Esophagus squamous epithelium (tissue), 5 donors: ENCODE measurements around the gene CDR2L. TPM values are rescaled to one million over a fixed set of nuclear protein-coding genes. Genes with fewer than 3 reads are reported as not detected.
"Not testable (repeated sequence)": the region's sequence is repeated elsewhere in the genome, so short reads cannot be mapped to it uniquely, and the experiment has no call there.

Source experiments
- DNase-seq: peaks from one replicate; lab custom pipeline; 2025; lab: John Stamatoyannopoulos, UW
- H3K27ac ChIP-seq, 4 donors: fragments of 200-600 bp; sonication (generic); one replicate each; pipeline ENCODE4 v1.5.1; 2016 to 2019; ENCODE audit warnings: mild to moderate bottlenecking in 1 of 4
- H3K27me3 ChIP-seq, 4 donors: fragments of 200-600 bp; sonication (generic); 1 replicate in 3 of 4; 2 replicates in 1 of 4; pipeline versions ENCODE4 v1.5.1 to v1.6.0; 2017 to 2021; ENCODE audit warnings: antibody characterized with exemption in 1 of 4
- H3K36me3 ChIP-seq, 3 donors: fragments of 200-600 bp; sonication (generic); one replicate each; pipeline ENCODE4 v1.5.1; 2016 to 2019
- H3K4me1 ChIP-seq, 3 donors: fragments of 200-600 bp; sonication (generic); one replicate each; pipeline ENCODE4 v1.5.1; 2017 to 2019
- H3K4me3 ChIP-seq, 4 donors: fragments of 200-600 bp; sonication (generic); 1 replicate in 3 of 4; 2 replicates in 1 of 4; pipeline ENCODE4 v1.5.1; 2016 to 2019; ENCODE audit warnings: mild to moderate bottlenecking in 2 of 4, moderate library complexity in 1 of 4
- H3K9me3 ChIP-seq, 3 donors: fragments of 200-600 bp; sonication (generic); one replicate each; pipeline ENCODE4 v1.5.1; 2016 to 2019
- CTCF ChIP-seq, 6 experiments: fragments of 450-650 bp in 4 of 6; fragments of 200-600 bp in 2 of 6; sonication (generic) in 2 of 6; IDR thresholded peaks; one replicate each; pipeline ENCODE4 v1.5.1; 2016 to 2019; ENCODE audit warnings: antibody characterized with exemption in 6 of 6, mild to moderate bottlenecking in 4 of 6, moderate library complexity in 4 of 6
- POLR2A ChIP-seq, 4 donors: fragments of 450-650 bp; IDR thresholded peaks; one replicate each; pipeline ENCODE4 v1.6.1; 2017; ENCODE audit warnings: antibody characterized with exemption in 4 of 4, mild to moderate bottlenecking in 4 of 4, moderate library complexity in 3 of 4
- WGBS, 2 donors: methylation state at CpG; one replicate each; pipeline ENCODE4 v1.1.5; 2018; 5-methylcytosine and 5-hydroxymethylcytosine counted together
- intact Hi-C: fragments of 100-400 bp; cut with DNase I; formaldehyde crosslinking; loops from one replicate; pipeline ENCODE4 v1.15.0; 2022
- total RNA-seq, 4 donors: library from RNA; depleted of rRNA; stranded (reverse); fragments of >200 nt; gene quantifications; one replicate each; pipeline ENCODE4 v1.1.0, GENCODE V29; 2016
- donor health status: DM: yes; HTN: yes; CAD: no.

Gene CDR2L
- total RNA-seq, 4 donors from 2014 or later, result 5.3 to 7.9 (median 6.7) TPM

DNA sequence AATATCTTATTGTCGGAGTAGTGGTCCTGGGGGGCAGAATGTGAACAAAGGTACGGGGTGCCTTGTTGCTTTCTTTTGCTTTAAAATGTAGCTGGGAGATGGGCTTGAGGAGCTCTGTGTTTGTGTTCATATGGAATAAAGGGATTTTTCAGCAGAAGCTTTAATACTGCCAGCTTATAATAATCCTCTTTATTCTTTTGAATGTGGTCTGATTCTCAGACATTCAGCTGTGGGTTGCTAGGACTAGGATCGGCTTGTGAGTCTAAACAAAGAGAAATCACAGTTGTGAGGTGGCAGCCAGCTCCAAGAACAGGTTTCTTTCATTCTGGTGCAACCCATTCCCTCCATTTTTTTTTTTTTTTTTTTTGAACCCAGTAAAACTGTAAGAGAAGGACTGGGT, 32.3 kb downstream of the CDR2L start:
- TF ChIP-seq CTCF (IDR thresholded peaks at IDR 0.05) (no peak), POLR2A (IDR thresholded peaks at IDR 0.05) (no peak)
- Histone ChIP-seq H3K4me1 (peaks cover 0 to 17% (median 0%) of the 10 kb centered on the region in 3 donors), H3K4me3 (no peak overlapping the region), H3K9me3 (no peaks in the 10 kb centered on the region), H3K36me3 (peaks cover 8 to 76% (median 21%) of the 10 kb centered on the region in 3 donors), H3K27me3 (no peaks in the 10 kb centered on the region), H3K27ac (no peak overlapping the region)
- intact Hi-C loops, result no loop called here
- no peak for DNase-seq
- 86 to 89% methylated on average over 3 of the region's 3 CpGs for WGBS, 2 donors

GRCh38 chr17:75020331-75021110, 33.1 kb downstream of the CDR2L start:
- intact Hi-C loops, result no loop called here
- no peak overlapping the region for H3K27ac ChIP-seq
- WGBS, 2 donors, result 87 to 90% methylated on average over 18 to 19 of the region's 19 CpGs
- no peaks in the 10 kb centered on the region for H3K27me3 ChIP-seq
- no peak overlapping the region for H3K4me3 ChIP-seq
- TF ChIP-seq POLR2A (IDR thresholded peaks at IDR 0.05) (no peak), CTCF (IDR thresholded peaks at IDR 0.05) (no peak)
- no peaks in the 10 kb centered on the region for H3K9me3 ChIP-seq
- no peak for DNase-seq
- H3K36me3 ChIP-seq, result peaks cover 8 to 76% (median 21%) of the 10 kb centered on the region in 3 donors
- peaks cover 0 to 17% (median under 1%) of the 10 kb centered on the region in 3 donors for H3K4me1 ChIP-seq

GRCh38 chr17:75024686-75025397, 37.4 kb downstream of the CDR2L start:
- Histone ChIP-seq H3K27me3 (no peaks in the 10 kb centered on the region), H3K4me1 (peaks cover 7 to 44% (median 13%) of the 10 kb centered on the region in 3 donors), H3K4me3 (no peak overlapping the region), H3K9me3 (no peaks in the 10 kb centered on the region), H3K36me3 (peaks cover 8 to 37% (median 21%) of the 10 kb centered on the region in 3 donors), H3K27ac (no peak overlapping the region)
- intact Hi-C loops, result no loop called here
- TF ChIP-seq POLR2A (IDR thresholded peaks at IDR 0.05) (no peak), CTCF (IDR thresholded peaks at IDR 0.05) (no peak)
- DNase-seq, result no peak
- WGBS, 2 donors, result 88% methylated on average over 9 of the region's 10 CpGs

GRCh38 chr17:75025398-75025734, 37.9 kb downstream of the CDR2L start:
- Histone ChIP-seq H3K36me3 (peaks cover 5 to 32% (median 16%) of the 10 kb centered on the region in 3 donors), H3K4me1 (peaks cover 7 to 39% (median 13%) of the 10 kb centered on the region in 3 donors), H3K27ac (peak overlapping the region in 3 of 4 donors; percentile 63 to 77 (median 75))
- WGBS, 2 donors, result 73 to 100% methylated on average over 4 of the region's 9 CpGs
- DNase-seq, intact Hi-C loops, H3K27me3 ChIP-seq, H3K4me3 ChIP-seq, H3K9me3 ChIP-seq: not testable (repeated sequence)

DNA sequence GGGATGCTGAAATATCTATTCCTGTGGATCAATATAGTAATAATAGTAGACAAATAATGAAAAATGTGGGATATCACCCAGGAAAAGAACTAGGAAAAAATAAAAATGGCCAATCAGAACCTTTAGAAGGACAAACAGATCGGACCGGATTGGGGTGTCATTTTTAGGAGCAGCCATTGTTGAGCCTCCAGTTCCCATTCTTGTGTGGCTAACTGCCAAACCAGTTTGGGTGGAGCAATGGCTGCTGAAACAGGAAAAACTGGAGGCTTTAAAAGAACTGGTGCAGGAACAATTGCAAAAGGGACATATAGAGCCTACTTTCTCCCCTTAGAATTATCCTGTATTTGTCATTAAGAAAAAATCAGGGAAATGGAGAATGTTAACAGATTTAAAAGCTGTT, 39.2 kb downstream of the CDR2L start:
- Histone ChIP-seq H3K4me1 (peaks cover 7 to 31% (median 13%) of the 10 kb centered on the region in 3 donors), H3K36me3 (peaks cover 0 to 19% (median 6%) of the 10 kb centered on the region in 3 donors), H3K27ac (peak overlapping the region in 3 of 4 donors; percentile 63 to 77 (median 75))
- H3K9me3 ChIP-seq, DNase-seq, intact Hi-C loops, H3K27me3 ChIP-seq, H3K4me3 ChIP-seq: not testable (repeated sequence)
- WGBS, 2 donors, result 15 to 35% methylated on average over 2 of the region's 2 CpGs

DNA sequence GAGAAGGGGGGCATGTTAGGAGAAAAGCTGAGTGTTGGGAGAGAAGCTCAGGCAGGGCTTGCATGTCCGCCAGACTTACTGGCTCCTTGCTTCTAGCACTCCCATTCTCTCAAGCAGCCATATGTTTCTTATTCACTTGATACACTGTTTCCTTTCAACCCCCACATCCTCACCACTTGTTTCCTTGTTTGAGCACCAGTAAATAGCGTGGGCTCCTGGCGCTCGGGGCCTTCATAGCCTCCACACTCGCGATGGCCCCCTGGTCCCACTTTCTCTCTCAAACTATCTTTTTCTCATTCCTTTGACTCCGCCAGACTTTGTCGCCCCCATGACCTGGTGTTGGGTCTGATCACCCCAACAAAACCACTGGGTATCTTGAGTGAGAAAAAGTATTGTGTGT, 42.7 kb downstream of the CDR2L start:
- Histone ChIP-seq H3K27me3 (no peaks in the 10 kb centered on the region), H3K9me3 (no peaks in the 10 kb centered on the region), H3K27ac (no peak overlapping the region), H3K4me1 (peaks cover 30 to 66% (median 37%) of the 10 kb centered on the region in 3 donors), H3K36me3 (no peaks in the 10 kb centered on the region), H3K4me3 (no peak overlapping the region)
- TF ChIP-seq CTCF (IDR thresholded peaks at IDR 0.05), result no peak
- no peak for TF ChIP-seq POLR2A (IDR thresholded peaks at IDR 0.05)
- 82 to 85% methylated on average over 8 of the region's 8 CpGs for WGBS, 2 donors
- no peak for DNase-seq
- intact Hi-C loops, result no loop called here
